Stimulated activated effector memory CD8-positive, alpha-beta T cell treated with anti-CD3 and anti-CD28 coated beads, Interleukin-12 subunit alpha, Interleukin-12 subunit beta, amount 100 ng/mL, for 72 hours (primary cell): ENCODE data around the gene SH2B2.

Source experiments
- ATAC-seq: fragments of 150-1000 bp; cut with Tn5 transposase; 2 replicates; pipeline ENCODE4 v1.10.0; 2021
- DNase-seq, 2 donors: peaks; one replicate each; pipeline ENCODE4 v3.0.0; 2021 to 2022; ENCODE audit warnings: low spot score in 2 of 2
- H3K27ac Mint-ChIP-seq: one replicate; pipeline ENCODE4 v1.8.0; 2022; ENCODE audit warnings: mild to moderate bottlenecking, mixed read lengths
- H3K36me3 Mint-ChIP-seq: one replicate; pipeline ENCODE4 v1.8.0; 2022; ENCODE audit warnings: mild to moderate bottlenecking, mixed read lengths
- H3K4me1 Mint-ChIP-seq: one replicate; pipeline ENCODE4 v1.8.0; 2022; ENCODE audit warnings: mixed read lengths
- H3K4me3 Mint-ChIP-seq: one replicate; pipeline ENCODE4 v1.8.0; 2022; ENCODE audit warnings: mild to moderate bottlenecking, mixed read lengths
- H3K9me3 Mint-ChIP-seq: one replicate; pipeline ENCODE4 v1.8.0; 2022; ENCODE audit warnings: mixed read lengths

The SH2B2 gene

GRCh38 chr7:102258073-102258748, 28.5 kb upstream of the SH2B2 start:
- H3K4me3 Mint-ChIP-seq = no peak overlapping the region
- no peaks in the 10 kb centered on the region for H3K4me1 Mint-ChIP-seq
- no peaks in the 10 kb centered on the region for H3K36me3 Mint-ChIP-seq
- ATAC-seq (no peak), DNase-seq (no peak)
- no peaks in the 10 kb centered on the region for H3K9me3 Mint-ChIP-seq
- no peak overlapping the region for H3K27ac Mint-ChIP-seq

DNA sequence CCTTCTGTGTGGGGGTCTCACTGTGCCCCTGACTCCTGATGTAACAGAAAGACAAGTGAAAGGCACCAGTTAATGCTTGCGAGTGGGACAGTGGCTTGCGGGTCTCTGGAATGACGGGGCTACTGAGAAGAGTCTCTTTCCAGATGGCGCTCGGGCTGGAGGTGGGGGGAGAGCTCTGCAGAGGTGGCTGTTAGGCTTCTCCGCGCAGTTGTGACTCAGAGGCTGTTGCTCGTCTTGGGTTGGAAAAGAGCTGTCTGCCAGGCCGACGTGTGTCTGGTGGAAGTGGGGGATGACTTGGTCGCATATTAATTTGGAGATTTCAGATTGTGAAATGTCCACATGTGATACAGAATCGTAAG, 27.9 kb upstream of the SH2B2 start:
- DNase-seq = no peak
- Mint-ChIP-seq H3K4me1 (no peaks in the 10 kb centered on the region), H3K27ac (no peak overlapping the region), H3K36me3 (no peaks in the 10 kb centered on the region), H3K4me3 (no peak overlapping the region), H3K9me3 (no peaks in the 10 kb centered on the region)
- ATAC-seq = no peak

DNA sequence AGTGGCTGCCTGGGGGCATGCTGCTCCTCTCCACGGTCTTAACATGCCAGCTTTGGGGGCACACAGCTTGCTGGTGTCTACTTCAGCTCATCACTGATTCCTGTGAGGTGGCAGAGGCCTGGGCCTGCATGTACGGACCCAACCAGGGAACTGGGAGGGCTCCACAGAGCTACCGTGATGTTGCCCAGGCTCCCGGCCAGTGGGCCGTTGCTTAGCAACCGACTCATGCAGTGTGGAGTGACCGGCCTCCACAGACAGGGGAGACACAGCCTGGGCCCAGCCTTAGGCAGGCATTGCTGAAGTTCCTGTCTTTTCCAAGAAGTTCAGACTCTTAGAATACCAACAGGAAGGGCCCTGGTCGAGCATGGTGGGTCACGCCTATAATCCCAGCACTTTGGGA, 25.8 kb upstream of the SH2B2 start:
- ATAC-seq (no peak), DNase-seq (no peak)
- Mint-ChIP-seq H3K9me3 (no peaks in the 10 kb centered on the region), H3K4me1 (no peaks in the 10 kb centered on the region), H3K4me3 (no peak overlapping the region), H3K36me3 (no peaks in the 10 kb centered on the region), H3K27ac (no peak overlapping the region)

- Mint-ChIP-seq H3K27ac (no peak overlapping the region), H3K4me3 (no peak overlapping the region), H3K36me3 (no peaks in the 10 kb centered on the region), H3K9me3 (no peaks in the 10 kb centered on the region), H3K4me1 (no peaks in the 10 kb centered on the region)
- no peak for DNase-seq
- no peak for ATAC-seq
Measured at GRCh38 chr7:102261451-102261850, 25.2 kb upstream of the SH2B2 start.

- Mint-ChIP-seq H3K9me3 (no peaks in the 10 kb centered on the region), H3K36me3 (no peaks in the 10 kb centered on the region), H3K4me3 (no peak overlapping the region), H3K4me1 (no peaks in the 10 kb centered on the region), H3K27ac (no peak overlapping the region)
- ATAC-seq = no peak
- DNase-seq = no peak
Measured at GRCh38 chr7:102262546-102262945, 24.1 kb upstream of the SH2B2 start.

DNA sequence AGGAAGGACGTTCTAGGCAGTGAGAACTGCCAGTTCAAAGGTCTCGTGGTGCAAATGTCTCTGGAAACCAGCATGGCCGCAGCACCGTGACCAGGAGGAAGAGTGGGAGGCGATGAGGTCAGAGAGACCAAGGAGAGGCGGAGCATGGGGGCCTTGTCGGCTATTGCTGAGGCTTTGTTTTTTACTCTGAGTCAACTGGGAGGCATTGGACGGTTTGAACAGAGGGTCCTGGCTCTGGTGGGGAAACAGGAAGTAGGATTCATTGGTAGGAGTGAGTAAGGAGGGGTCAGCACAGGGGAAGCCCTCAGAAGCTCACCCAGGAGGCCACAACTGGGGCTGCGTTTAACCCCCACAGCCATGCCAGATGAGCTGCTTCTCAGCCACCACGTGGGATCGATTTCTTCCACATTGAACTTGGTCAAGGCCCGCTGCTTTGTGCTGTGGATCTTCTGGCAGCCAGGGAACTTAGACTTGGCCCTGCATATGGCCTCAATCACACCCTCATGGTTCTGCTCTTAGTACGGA, 22.2 kb upstream of the SH2B2 start:
- DNase-seq = no peak
- Mint-ChIP-seq H3K9me3 (no peaks in the 10 kb centered on the region), H3K36me3 (no peaks in the 10 kb centered on the region), H3K4me3 (no peak overlapping the region), H3K27ac (peak overlapping the region; percentile 78), H3K4me1 (no peaks in the 10 kb centered on the region)
- ATAC-seq = no peak

DNA sequence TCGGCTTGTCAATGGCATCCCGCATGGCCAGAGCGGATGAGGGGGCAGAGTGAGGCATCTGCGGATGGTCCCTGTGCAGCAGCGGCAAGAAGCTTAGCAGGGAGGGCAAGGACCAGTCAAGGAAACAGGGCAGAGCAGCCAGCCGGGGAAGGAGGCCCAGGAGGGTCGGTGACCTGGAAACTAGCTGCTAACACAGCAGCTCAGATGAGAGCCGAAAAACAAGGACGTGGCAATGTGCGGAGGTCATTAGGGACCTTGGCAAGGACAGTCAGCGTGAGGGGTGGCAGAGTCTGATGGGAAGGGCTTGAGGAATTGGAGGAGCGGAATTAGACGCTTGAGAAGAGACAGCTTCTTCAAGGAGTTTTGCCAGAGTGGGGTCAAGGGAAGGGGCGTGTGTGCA, 20.1 kb upstream of the SH2B2 start:
- no peaks in the 10 kb centered on the region for H3K9me3 Mint-ChIP-seq
- H3K27ac Mint-ChIP-seq = no peak overlapping the region
- no peaks in the 10 kb centered on the region for H3K4me1 Mint-ChIP-seq
- DNase-seq (no peak), ATAC-seq (no peak)
- no peaks in the 10 kb centered on the region for H3K36me3 Mint-ChIP-seq
- H3K4me3 Mint-ChIP-seq = no peak overlapping the region

- Mint-ChIP-seq H3K36me3 (no peaks in the 10 kb centered on the region), H3K4me1 (peaks cover 6% of the 10 kb centered on the region), H3K4me3 (no peak overlapping the region), H3K27ac (no peak overlapping the region), H3K9me3 (no peaks in the 10 kb centered on the region)
- ATAC-seq (no peak), DNase-seq (no peak)
Measured at GRCh38 chr7:102268635-102269034, 18.0 kb upstream of the SH2B2 start.

- H3K36me3 Mint-ChIP-seq = no peaks in the 10 kb centered on the region
- H3K27ac Mint-ChIP-seq = no peak overlapping the region
- no peak for DNase-seq
- peaks cover 6% of the 10 kb centered on the region for H3K4me1 Mint-ChIP-seq
- no peak for ATAC-seq
- H3K4me3 Mint-ChIP-seq = no peak overlapping the region
- no peaks in the 10 kb centered on the region for H3K9me3 Mint-ChIP-seq
Measured at GRCh38 chr7:102270178-102270887, 16.3 kb upstream of the SH2B2 start.

DNA sequence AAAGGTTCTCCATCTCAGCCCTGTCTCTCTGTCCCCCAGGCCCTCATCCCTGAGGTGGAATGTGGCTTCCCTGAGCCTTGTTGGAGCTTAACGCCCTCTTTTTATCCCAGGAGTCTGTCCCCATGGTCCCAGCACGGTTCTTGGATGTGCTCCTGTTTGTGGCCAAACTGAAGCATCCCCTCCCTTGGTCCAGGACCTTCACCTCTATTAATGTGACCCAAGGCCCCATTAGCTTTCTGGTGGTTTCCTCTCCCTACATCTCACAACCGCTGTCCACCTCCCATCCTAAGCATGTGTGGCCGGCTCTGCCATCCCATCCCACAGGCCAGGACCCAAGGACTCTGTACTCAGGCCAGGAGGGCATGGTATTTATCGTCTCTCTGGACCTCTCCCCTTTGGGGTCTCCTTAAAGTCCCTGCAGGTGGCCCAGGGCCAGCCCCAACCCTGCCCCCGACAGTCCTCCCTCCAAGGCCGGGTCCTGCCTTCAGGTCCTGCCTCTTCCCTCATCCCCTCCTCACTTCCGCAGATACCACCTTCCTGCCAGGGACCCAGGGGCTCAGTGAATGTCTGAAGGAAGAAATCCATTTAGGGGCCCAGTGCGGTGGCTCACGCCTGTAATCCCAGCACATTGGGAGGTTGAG, 15.4 kb upstream of the SH2B2 start:
- Mint-ChIP-seq H3K4me3 (no peak overlapping the region), H3K4me1 (peaks cover 6% of the 10 kb centered on the region), H3K9me3 (no peaks in the 10 kb centered on the region), H3K36me3 (no peaks in the 10 kb centered on the region), H3K27ac (no peak overlapping the region)
- DNase-seq (no peak), ATAC-seq (no peak)

- peaks cover 6% of the 10 kb centered on the region for H3K4me1 Mint-ChIP-seq
- no peak overlapping the region for H3K27ac Mint-ChIP-seq
- no peak overlapping the region for H3K4me3 Mint-ChIP-seq
- DNase-seq (peak; percentile 77 to 88), ATAC-seq (peak; percentile 81)
- H3K36me3 Mint-ChIP-seq = no peaks in the 10 kb centered on the region
- H3K9me3 Mint-ChIP-seq = no peaks in the 10 kb centered on the region
Measured at GRCh38 chr7:102272075-102272916, 14.4 kb upstream of the SH2B2 start.

DNA sequence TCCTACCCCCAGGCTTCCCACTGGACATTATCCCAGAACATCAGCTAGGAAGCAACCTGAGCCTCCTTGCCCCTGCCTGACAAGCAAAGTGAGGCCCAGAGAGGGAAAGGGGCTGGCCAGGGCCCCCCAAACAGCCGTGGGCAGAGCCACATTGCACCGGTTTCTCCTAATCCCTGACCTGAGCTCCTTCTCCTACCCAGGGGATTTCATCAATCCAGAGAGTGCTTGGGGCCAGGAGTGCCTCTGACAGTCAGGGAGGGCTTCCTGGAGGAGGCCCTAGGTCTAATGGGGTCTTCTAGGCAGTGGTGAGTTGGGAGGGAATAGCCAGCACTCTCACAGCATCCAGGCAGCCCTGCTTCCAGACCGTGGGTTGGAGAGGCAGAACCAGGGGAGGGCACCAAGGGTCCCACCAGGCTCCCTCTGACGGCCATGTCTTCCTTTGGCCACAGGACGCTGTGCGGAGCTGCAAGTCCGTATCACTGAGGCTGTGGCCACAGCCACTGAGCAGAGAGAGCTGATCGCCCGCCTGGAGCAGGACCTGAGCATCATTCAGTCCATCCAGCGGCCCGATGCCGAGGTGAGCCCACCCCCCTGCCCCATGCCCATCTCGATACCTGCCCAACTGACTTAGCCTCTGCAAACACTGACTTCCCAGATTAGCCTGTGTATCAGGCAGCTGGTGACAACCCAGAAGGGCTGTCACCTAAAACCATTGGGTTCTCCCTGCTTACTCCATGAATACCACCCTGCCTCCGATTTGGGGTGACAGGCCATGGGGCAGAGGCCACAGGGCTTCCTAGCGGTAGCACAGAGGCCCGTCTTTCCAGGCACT, 13.5 kb upstream of the SH2B2 start:
- H3K36me3 Mint-ChIP-seq = no peaks in the 10 kb centered on the region
- ATAC-seq (no peak), DNase-seq (no peak)
- H3K4me3 Mint-ChIP-seq = no peak overlapping the region
- H3K4me1 Mint-ChIP-seq = peaks cover 6% of the 10 kb centered on the region
- no peaks in the 10 kb centered on the region for H3K9me3 Mint-ChIP-seq
- no peak overlapping the region for H3K27ac Mint-ChIP-seq

DNA sequence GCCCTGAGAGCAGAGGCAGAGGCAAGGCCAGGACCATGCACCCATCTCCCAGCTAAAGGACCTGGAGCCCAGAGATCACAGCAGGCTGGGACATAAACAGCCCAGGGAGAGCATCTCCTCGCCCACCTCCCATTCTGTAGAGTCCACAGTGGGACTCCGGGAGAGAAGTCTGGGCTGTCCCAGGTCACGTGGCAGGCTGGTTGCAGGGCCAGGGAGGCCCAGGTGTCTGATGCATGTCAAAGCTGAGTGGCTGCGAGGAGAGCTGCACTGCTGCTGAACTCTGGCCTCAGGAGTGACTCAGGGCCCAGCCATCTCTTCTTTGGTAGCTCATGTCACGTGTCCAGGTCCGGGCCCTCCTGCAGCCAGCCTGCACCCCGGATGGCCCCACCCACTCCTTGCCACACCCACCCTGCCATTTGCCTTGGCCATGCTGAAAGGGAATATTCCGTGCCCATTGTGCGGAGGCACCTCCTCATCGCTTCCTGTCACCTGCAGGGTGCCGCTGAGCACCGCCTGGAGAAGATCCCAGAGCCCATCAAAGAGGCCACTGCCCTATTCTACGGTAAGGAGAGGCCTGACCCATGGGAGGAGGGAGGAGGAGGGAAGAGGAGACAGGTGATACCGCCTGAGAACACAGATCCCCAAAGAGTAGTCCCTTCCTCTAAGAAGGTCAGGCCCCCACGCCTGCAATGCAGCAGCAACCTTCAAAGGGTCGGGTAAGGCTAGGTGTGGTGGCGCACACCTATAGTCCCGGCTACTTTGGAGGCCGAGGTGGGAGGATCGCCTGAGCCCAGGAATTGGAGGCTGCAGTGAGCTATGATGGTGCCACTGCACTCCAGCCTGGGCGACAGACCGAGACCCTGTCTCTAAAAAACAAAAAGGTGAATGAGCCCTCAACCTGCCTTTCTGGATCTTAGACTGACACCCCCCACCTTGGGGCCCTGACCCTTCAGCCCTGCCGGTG, 12.6 kb upstream of the SH2B2 start:
- DNase-seq (no peak), ATAC-seq (no peak)
- H3K27ac Mint-ChIP-seq = no peak overlapping the region
- H3K36me3 Mint-ChIP-seq = no peaks in the 10 kb centered on the region
- peaks cover 6% of the 10 kb centered on the region for H3K4me1 Mint-ChIP-seq
- no peak overlapping the region for H3K4me3 Mint-ChIP-seq
- H3K9me3 Mint-ChIP-seq = no peaks in the 10 kb centered on the region
